Motor neuron (in vitro differentiated cells): ENCODE results near the gene CSNK1G3. TPM values are rescaled to one million over a fixed set of nuclear protein-coding genes. Genes with fewer than 3 reads are reported as not detected.

Experiments
- ATAC-seq, 8 experiments: fragments of 200-7000 bp; cut with Tn5 transposase; replicated peaks in 6 of 8; 2 replicates each; pipeline ENCODE4 v1.8.0; 2021; ENCODE audit warnings: mild to moderate bottlenecking in 8 of 8, moderate library complexity in 8 of 8
- H3K27ac ChIP-seq, 2 donors: fragments of 250-450 bp; sonication (Bioruptor Pico); 2 replicates each; pipeline ENCODE4 v1.9.0; 2021; ENCODE audit warnings: antibody characterized with exemption in 2 of 2, mild to moderate bottlenecking in 2 of 2, moderate library complexity in 1 of 2
- H3K4me1 ChIP-seq, 2 donors: fragments of 250-450 bp; sonication (Bioruptor Pico); replicated peaks in 1 of 2; 2 replicates each; pipeline ENCODE4 v1.6.1; 2021; ENCODE audit warnings: antibody characterized with exemption in 2 of 2, mild to moderate bottlenecking in 2 of 2, moderate library complexity in 1 of 2
- H3K4me3 ChIP-seq, 5 donors: fragments of 250-450 bp; sonication (Bioruptor Pico); 2 replicates each; pipeline ENCODE4 v1.9.0; 2021; ENCODE audit warnings: antibody characterized with exemption in 5 of 5, mild to moderate bottlenecking in 5 of 5, moderate library complexity in 4 of 5
- WGBS, 10 experiments: fragments of 450-650 bp; shearing (Covaris generic); methylation state at CpG; one replicate each; pipeline ENCODE4 v1.0.0; 2022; 5-methylcytosine and 5-hydroxymethylcytosine counted together
- in situ Hi-C, 9 experiments: fragments of 400-800 bp; cut with MboI; loops; one replicate each; pipeline ENCODE4 v1.15.0; 2021; ENCODE audit warnings: low sequenced_read_pairs in 9 of 9, low pct_unique_long_range_greater_than_20kb in 2 of 9; ENCODE audit not compliant: unreplicated experiment in 9 of 9
- total RNA-seq, 8 experiments: library from RNA; unstranded; fragments of 300-600 nt; gene quantifications; 2 replicates each; pipeline versions ENCODE4 v1.2.3 to v1.2.4, GENCODE V29; 2022

The CSNK1G3 gene
- total RNA-seq, 8 experiments from 2014 or later, result 27.0 to 56.9 (median 40.2) TPM

- WGBS, 10 experiments, result 0 to 100% (median 86%) methylated on average over 1 to 2 of the region's 2 CpGs
- in situ Hi-C loops, result no loop called here
- ATAC-seq, result no peak
These were observed 127.3 kb downstream of the CSNK1G3 start for GRCh38 chr5:123639244-123639643.

DNA sequence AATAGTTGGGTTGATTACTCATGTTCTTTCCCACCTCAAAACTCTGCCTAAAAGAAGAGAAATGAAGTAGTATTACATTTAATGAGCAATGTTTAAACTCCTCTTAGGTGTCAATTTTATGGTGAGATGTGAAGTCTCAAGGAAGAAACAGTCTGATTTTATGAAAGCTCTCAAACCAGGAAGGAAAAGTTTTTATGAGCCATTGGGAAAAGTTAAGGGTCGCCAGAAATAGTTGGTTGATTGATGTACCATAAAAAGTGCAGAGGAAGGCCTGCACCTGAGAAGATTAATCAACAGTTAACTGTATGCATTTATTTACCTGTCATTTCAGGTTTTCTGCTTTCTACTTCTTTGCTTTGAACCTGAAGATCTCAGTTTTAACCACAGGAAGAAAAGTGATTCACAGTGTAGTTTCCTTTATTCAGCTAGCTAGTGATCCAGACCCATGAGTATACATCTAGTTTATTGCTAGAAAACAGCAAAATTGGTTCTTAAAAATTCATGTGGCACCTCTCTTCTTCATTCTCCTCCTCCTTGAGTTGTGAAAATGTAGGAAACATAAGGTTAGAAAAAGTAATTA is 133.1 kb downstream of the CSNK1G3 start:
- 0 to 100% (median 50%) methylated on average over 1 of the region's 1 CpG; no CpG with 5 or more reads in 1 of the 10 experiments for WGBS, 10 experiments
- H3K27ac ChIP-seq, result no peak overlapping the region
- in situ Hi-C loops, result no loop called here
- no peak for ATAC-seq
- H3K4me3 ChIP-seq, result no peak overlapping the region
- H3K4me1 ChIP-seq, result no peaks in the 10 kb centered on the region

More at GRCh38 chr5:123639244-123639643, 127.3 kb downstream of the CSNK1G3 start:
- H3K27ac ChIP-seq, result no peak overlapping the region
- no peaks in the 10 kb centered on the region for H3K4me1 ChIP-seq
- no peak overlapping the region for H3K4me3 ChIP-seq

DNA sequence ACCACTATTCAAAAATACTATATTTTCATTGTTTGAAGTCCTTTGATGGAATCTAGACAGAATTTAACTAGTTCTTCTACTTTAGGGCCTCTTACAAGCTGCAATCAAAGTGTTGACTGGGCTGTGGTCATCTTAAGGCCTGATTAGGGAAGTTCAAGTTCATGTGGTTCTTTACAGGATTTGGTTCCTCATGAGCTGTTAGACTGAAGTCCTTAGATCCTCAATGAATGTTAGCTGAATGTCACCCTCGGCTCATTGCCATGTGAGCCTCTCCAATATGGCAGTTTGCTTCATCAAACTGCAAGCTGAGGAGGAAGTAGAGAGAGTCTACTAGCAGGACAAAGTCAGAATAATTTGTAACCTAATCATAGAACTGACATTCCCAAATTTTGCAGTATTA is 135.1 kb downstream of the CSNK1G3 start:
- no peak overlapping the region for H3K27ac ChIP-seq
- no peaks in the 10 kb centered on the region for H3K4me1 ChIP-seq
- in situ Hi-C loops, result no loop called here
- WGBS, 10 experiments, result 0 to 100% (median 80%) methylated on average over 1 of the region's 1 CpG; no CpG with 5 or more reads in 2 of the 10 experiments
- H3K4me3 ChIP-seq, result no peak overlapping the region
- no peak for ATAC-seq

DNA sequence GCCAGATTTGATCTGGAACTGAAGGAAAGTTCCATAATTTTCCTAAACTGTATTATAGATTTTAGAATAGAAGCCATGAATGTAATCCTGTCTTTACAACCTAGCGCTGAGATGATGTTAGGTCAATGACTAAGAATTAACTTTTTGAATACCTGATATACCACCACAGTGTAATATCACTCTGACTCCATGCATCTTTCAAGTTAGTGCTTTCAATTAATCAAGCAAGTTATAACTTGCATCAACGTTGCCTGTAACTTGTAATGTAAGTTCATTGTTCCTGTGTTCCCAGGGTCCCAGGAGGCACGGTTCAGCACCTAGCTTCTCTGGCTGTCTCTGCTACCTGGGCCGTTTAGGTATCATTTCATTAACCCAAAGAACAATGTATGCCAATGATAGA is 139.3 kb downstream of the CSNK1G3 start:
- WGBS, 10 experiments, result 29 to 100% (median 91%) methylated on average over 1 to 4 of the region's 4 CpGs; no CpG with 5 or more reads in 1 of the 10 experiments
- no peak overlapping the region for H3K27ac ChIP-seq
- H3K4me3 ChIP-seq, result no peak overlapping the region
- H3K4me1 ChIP-seq, result no peaks in the 10 kb centered on the region
- ATAC-seq, result no peak
- in situ Hi-C loops, result loop anchor here in 2 of 9 experiments (25.0 kb wide), 1 partner anchor 1086 kb away; the partner anchor contains the start of gene ZNF608 (in 2 of the 2)

- Histone ChIP-seq H3K4me3 (no peak overlapping the region), H3K27ac (no peak overlapping the region), H3K4me1 (no peaks in the 10 kb centered on the region)
- in situ Hi-C loops, result loop anchor here in 2 of 9 experiments (25.0 kb wide), 1 partner anchor 1078 kb away; the partner anchor contains the start of gene ZNF608 (in 2 of the 2)
- 60 to 100% (median 86%) methylated on average over 1 to 2 of the region's 2 CpGs; no CpG with 5 or more reads in 1 of the 10 experiments for WGBS, 10 experiments
- no peak for ATAC-seq
These were observed 147.0 kb downstream of the CSNK1G3 start for GRCh38 chr5:123659011-123659410.

- in situ Hi-C loops, result loop anchor here in 2 of 9 experiments (25.0 kb wide), 1 partner anchor 1078 kb away; the partner anchor contains the start of gene ZNF608 (in 2 of the 2)
- 15 to 94% (median 60%) methylated on average over 1 to 2 of the region's 2 CpGs; no CpG with 5 or more reads in 1 of the 10 experiments for WGBS, 10 experiments
- Histone ChIP-seq H3K4me3 (no peak overlapping the region), H3K27ac (no peak overlapping the region), H3K4me1 (no peaks in the 10 kb centered on the region)
- no peak for ATAC-seq
These were observed 147.5 kb downstream of the CSNK1G3 start for GRCh38 chr5:123659495-123659894.

DNA sequence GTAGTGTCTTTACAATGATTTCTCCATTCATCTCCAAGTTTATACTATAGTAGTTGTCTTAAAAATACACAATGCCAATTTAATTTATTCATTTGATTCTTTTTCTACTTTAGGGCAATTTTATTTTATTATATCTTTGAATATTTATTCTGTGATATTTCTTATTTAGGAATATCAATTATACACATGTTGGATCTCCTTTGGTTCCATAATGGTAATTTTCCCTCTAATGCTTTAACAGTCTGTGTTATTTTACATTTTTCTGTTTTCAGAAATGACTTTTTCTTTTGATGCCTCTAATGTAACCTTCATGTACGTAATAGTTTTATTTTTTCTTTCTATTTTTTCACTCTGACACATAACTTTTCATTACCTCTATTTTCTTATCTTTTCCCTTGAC is 153.0 kb downstream of the CSNK1G3 start:
- 29 to 100% (median 87%) methylated on average over 1 of the region's 1 CpG for WGBS, 10 experiments
- in situ Hi-C loops, result loop anchor here in 2 of 9 experiments (25.0 kb wide), 1 partner anchor 1072 kb away; the partner anchor contains the start of gene ZNF608 (in 2 of the 2)
- Histone ChIP-seq H3K4me1 (no peaks in the 10 kb centered on the region), H3K4me3 (no peak overlapping the region), H3K27ac (no peak overlapping the region)
- no peak for ATAC-seq

DNA sequence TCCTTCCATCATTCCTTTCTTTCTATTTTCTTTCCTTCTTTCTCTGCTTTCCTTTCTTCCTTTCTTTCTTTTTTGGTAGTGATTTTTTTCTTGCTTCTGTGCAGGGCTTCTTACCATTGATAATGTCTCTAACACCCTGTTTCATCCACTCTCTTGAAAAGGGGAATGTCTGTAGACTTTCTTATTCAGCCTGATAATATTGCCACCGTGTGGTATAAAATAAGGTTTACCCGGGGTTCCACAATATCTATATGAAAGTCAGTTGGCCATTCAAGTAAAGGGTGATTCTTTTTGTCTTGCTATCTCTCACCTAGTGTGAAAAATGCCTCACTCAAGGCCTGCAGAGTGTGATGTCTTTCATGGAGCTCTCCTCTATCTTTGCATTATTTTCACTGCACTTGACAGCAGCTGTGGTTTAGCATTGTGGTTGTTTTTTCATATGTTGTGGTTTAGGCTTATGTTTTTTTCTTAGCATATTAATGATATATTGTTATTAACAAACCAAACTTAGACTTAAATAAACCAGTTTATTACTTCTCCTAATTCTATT is 153.9 kb downstream of the CSNK1G3 start:
- ATAC-seq, result no peak
- 30 to 100% (median 79%) methylated on average over 1 to 2 of the region's 2 CpGs; no CpG with 5 or more reads in 1 of the 10 experiments for WGBS, 10 experiments

More for the DNA sequence above, 153.9 kb downstream of the CSNK1G3 start:
- no peak overlapping the region for H3K4me3 ChIP-seq
- in situ Hi-C loops, result loop anchor here in 2 of 9 experiments (25.0 kb wide), 1 partner anchor 1071 kb away; the partner anchor contains the start of gene ZNF608 (in 2 of the 2)
- H3K4me1 ChIP-seq, result no peaks in the 10 kb centered on the region
- no peak overlapping the region for H3K27ac ChIP-seq

Other genes starting within 250 kb of the CSNK1G3 start
- 10 to 100 TPM; 13.7 to 28.3 (median 19.0) TPM for gene CEP120, start 88.8 kb upstream of the CSNK1G3 start, total RNA-seq